Spinal cord (tissue), 10 donors: ENCODE results near the gene PDE11A. TPM values are rescaled to one million over a fixed set of nuclear protein-coding genes. Genes with fewer than 3 reads are reported as not detected.

Experiments
- DNase-seq, 6 donors: peaks; one replicate each; pipeline versions ENCODE4 v3.0.0 to v3.0.0-alpha.2; 2013 to 2015; ENCODE audit warnings: low spot score in 6 of 6, low read depth in 4 of 6
- H3K27ac ChIP-seq: one replicate; pipeline ENCODE4 v1.5.1; 2013; ENCODE audit warnings: low read depth, low read length, control low read depth
- H3K27me3 ChIP-seq: one replicate; pipeline ENCODE4 v1.6.1; 2013; ENCODE audit warnings: low read length; ENCODE audit not compliant: control insufficient read depth, insufficient read depth
- H3K36me3 ChIP-seq: one replicate; pipeline ENCODE4 v1.6.1; 2013; ENCODE audit warnings: low read length; ENCODE audit not compliant: control insufficient read depth, insufficient read depth
- H3K4me1 ChIP-seq: one replicate; pipeline ENCODE4 v1.6.1; 2013; ENCODE audit warnings: low read length; ENCODE audit not compliant: control insufficient read depth, insufficient read depth
- H3K4me3 ChIP-seq: one replicate; pipeline ENCODE4 v1.5.1; 2013; ENCODE audit warnings: low read depth, low read length, control low read depth
- H3K9me3 ChIP-seq: one replicate; pipeline ENCODE4 v1.6.1; 2013; ENCODE audit warnings: low read length; ENCODE audit not compliant: control insufficient read depth, insufficient read depth
- WGBS: methylation state at CpG from one replicate; pipeline ENCODE4 v1.1.5; 2013; ENCODE audit warnings: missing lambda C conversion rate; ENCODE audit not compliant: insufficient coverage; 5-methylcytosine and 5-hydroxymethylcytosine counted together
- polyA plus RNA-seq, 2 donors: library from polyadenylated mRNA; unstranded; fragments of 120-200 nt; gene quantifications; one replicate each; pipeline ENCODE4 v1.2.1, GENCODE V29; 2013; ENCODE audit not compliant: insufficient read length in 2 of 2
- total RNA-seq, 2 donors: library from RNA; depleted of rRNA in 1 of 2; stranded (reverse); fragments of 120-200 nt in 1 of 2; fragments of >200 nt in 1 of 2; gene quantifications; one replicate each; pipeline versions ENCODE4 v1.2.3 to v1.2.4, GENCODE V29; 2013 to 2014
- donor health status: healthy.

Gene PDE11A
- total and polyA plus RNA-seq, 4 donors: 1.9 to 6.5 (median 2.1) TPM

- WGBS: no CpG with 5 or more reads among the region's 2 CpGs
- DNase-seq: no peak
- Histone ChIP-seq H3K4me3 (no peak overlapping the region), H3K36me3 (no peaks in the 10 kb centered on the region), H3K9me3 (no peaks in the 10 kb centered on the region), H3K27me3 (no peaks in the 10 kb centered on the region), H3K4me1 (peaks cover 20% of the 10 kb centered on the region), H3K27ac (no peak overlapping the region)
These were observed 472.6 kb downstream of the PDE11A start for GRCh38 chr2:177599956-177600355.

- H3K9me3 ChIP-seq: no peaks in the 10 kb centered on the region
- 69% methylated on average over 2 of the region's 3 CpGs for WGBS
- peaks cover 20% of the 10 kb centered on the region for H3K4me1 ChIP-seq
- peak overlapping the region; percentile 4 for H3K27ac ChIP-seq
- H3K4me3 ChIP-seq: no peak overlapping the region
- no peaks in the 10 kb centered on the region for H3K36me3 ChIP-seq
- H3K27me3 ChIP-seq: no peaks in the 10 kb centered on the region
- peak in 2 of 6 donors; percentile 65 to 66 for DNase-seq
These were observed 473.4 kb downstream of the PDE11A start for GRCh38 chr2:177599139-177599688.

GRCh38 chr2:177598326-177599138 lies 474.0 kb downstream of the PDE11A start:
- Histone ChIP-seq H3K9me3 (no peaks in the 10 kb centered on the region), H3K27me3 (no peaks in the 10 kb centered on the region), H3K4me1 (peaks cover 20% of the 10 kb centered on the region), H3K36me3 (no peaks in the 10 kb centered on the region), H3K27ac (peak overlapping the region; percentile 26), H3K4me3 (no peak overlapping the region)
- WGBS: 15% methylated on average over 3 of the region's 4 CpGs
- peak in 5 of 6 donors; percentile 59 to 96 (median 70) for DNase-seq

GRCh38 chr2:177597759-177598158 lies 474.8 kb downstream of the PDE11A start:
- 42% methylated on average over 5 of the region's 6 CpGs for WGBS
- H3K36me3 ChIP-seq: no peaks in the 10 kb centered on the region
- H3K27me3 ChIP-seq: no peaks in the 10 kb centered on the region
- peak in 2 of 6 donors; percentile 28 to 66 for DNase-seq
- H3K4me3 ChIP-seq: no peak overlapping the region
- no peaks in the 10 kb centered on the region for H3K9me3 ChIP-seq
- H3K4me1 ChIP-seq: peaks cover 20% of the 10 kb centered on the region
- peak overlapping the region; percentile 26 for H3K27ac ChIP-seq

- no peaks in the 10 kb centered on the region for H3K36me3 ChIP-seq
- 100% methylated on average over 1 of the region's 1 CpG for whole genome bisulfite sequencing
- no peak overlapping the region for H3K4me3 ChIP-seq
- H3K4me1 ChIP-seq: peaks cover 20% of the 10 kb centered on the region
- H3K27ac ChIP-seq: no peak overlapping the region
- DNase-seq: peak in 1 of 6 donors; percentile 19
- H3K27me3 ChIP-seq: no peaks in the 10 kb centered on the region
- H3K9me3 ChIP-seq: no peaks in the 10 kb centered on the region
These were observed 475.7 kb downstream of the PDE11A start for GRCh38 chr2:177596866-177597265.

- Histone ChIP-seq H3K4me3 (no peak overlapping the region), H3K36me3 (no peaks in the 10 kb centered on the region), H3K9me3 (no peaks in the 10 kb centered on the region), H3K27me3 (no peaks in the 10 kb centered on the region), H3K4me1 (peaks cover 20% of the 10 kb centered on the region), H3K27ac (peak overlapping the region; percentile 70)
- WGBS: 24% methylated on average over 2 of the region's 4 CpGs
- DNase-seq: peak in 2 of 6 donors; percentile 71 to 81
These were observed 477.3 kb downstream of the PDE11A start for GRCh38 chr2:177595126-177595845.

- Histone ChIP-seq H3K36me3 (no peaks in the 10 kb centered on the region), H3K27ac (no peak overlapping the region), H3K4me3 (no peak overlapping the region)
These were observed 479.2 kb downstream of the PDE11A start for GRCh38 chr2:177593402-177593801.

GRCh38 chr2:177592945-177593344 lies 479.6 kb downstream of the PDE11A start:
- Histone ChIP-seq H3K4me3 (no peak overlapping the region), H3K27ac (no peak overlapping the region), H3K27me3 (no peaks in the 10 kb centered on the region), H3K9me3 (no peaks in the 10 kb centered on the region), H3K4me1 (peaks cover 6% of the 10 kb centered on the region), H3K36me3 (no peaks in the 10 kb centered on the region)
- DNase-seq: no peak

More at GRCh38 chr2:177593402-177593801, 479.2 kb downstream of the PDE11A start:
- no peak for DNase-seq
- H3K27me3 ChIP-seq: no peaks in the 10 kb centered on the region
- peaks cover 7% of the 10 kb centered on the region for H3K4me1 ChIP-seq
- no peaks in the 10 kb centered on the region for H3K9me3 ChIP-seq
- WGBS: 75% methylated on average over 3 of the region's 3 CpGs

GRCh38 chr2:177592397-177592796 lies 480.2 kb downstream of the PDE11A start:
- peaks cover 4% of the 10 kb centered on the region for H3K4me1 ChIP-seq
- no peaks in the 10 kb centered on the region for H3K36me3 ChIP-seq
- no peaks in the 10 kb centered on the region for H3K27me3 ChIP-seq
- no peaks in the 10 kb centered on the region for H3K9me3 ChIP-seq
- no peak for DNase-seq
- no peak overlapping the region for H3K4me3 ChIP-seq
- no peak overlapping the region for H3K27ac ChIP-seq
- WGBS: 94% methylated on average over 2 of the region's 2 CpGs
